SU-DHL-6 (cell line): Measurements from ENCODE around the gene FBN1.

Experiments used
- EZH2phosphoT487 ChIP-seq: fragments of 200-600 bp; sonication (generic), shearing (Covaris generic); conservative IDR thresholded peaks from 2 replicates; pipeline ENCODE4 v1.6.1; 2018; ENCODE audit warnings: mild to moderate bottlenecking, antibody characterized with exemption, low read length, moderate library complexity, mixed read lengths
- TF ChIP-seq, protein P1 (sequence below): fragments of 200-600 bp; sonication (generic); IDR thresholded peaks from one replicate; pipeline ENCODE4 v1.5.1; 2017; ENCODE audit warnings: antibody characterized with exemption, mild to moderate bottlenecking, low read length, moderate library complexity; ENCODE audit not compliant: insufficient read depth, poor library complexity, severe bottlenecking

DNA sequence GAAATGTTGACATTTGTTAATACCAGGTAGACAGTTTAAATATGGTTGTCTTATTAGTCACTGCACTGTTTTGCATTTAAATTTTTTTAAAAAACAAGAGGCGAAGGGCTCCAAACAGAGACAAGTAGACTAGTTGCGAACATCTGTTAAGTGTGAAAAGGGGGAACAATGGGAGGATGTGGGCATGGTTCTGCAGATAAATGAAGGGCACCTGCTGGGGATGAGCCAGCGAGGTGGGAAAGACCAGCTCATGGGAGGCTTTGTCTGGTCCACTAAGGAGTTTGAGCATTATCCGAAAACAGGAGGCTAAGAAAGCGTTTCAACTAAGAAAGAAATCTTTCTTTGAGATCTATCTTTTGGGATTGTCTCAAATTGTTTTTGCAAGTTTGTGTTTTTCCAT is 72.7 kb downstream of the FBN1 start:
- TF ChIP-seq, protein P1, sequence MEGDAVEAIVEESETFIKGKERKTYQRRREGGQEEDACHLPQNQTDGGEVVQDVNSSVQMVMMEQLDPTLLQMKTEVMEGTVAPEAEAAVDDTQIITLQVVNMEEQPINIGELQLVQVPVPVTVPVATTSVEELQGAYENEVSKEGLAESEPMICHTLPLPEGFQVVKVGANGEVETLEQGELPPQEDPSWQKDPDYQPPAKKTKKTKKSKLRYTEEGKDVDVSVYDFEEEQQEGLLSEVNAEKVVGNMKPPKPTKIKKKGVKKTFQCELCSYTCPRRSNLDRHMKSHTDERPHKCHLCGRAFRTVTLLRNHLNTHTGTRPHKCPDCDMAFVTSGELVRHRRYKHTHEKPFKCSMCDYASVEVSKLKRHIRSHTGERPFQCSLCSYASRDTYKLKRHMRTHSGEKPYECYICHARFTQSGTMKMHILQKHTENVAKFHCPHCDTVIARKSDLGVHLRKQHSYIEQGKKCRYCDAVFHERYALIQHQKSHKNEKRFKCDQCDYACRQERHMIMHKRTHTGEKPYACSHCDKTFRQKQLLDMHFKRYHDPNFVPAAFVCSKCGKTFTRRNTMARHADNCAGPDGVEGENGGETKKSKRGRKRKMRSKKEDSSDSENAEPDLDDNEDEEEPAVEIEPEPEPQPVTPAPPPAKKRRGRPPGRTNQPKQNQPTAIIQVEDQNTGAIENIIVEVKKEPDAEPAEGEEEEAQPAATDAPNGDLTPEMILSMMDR, result no peak
- no peak for TF ChIP-seq EZH2phosphoT487
